Endothelial cell (in vitro differentiated cells): Measurements from ENCODE around the gene MAML2. TPM values are rescaled to one million over a fixed set of nuclear protein-coding genes. Genes with fewer than 3 reads are reported as not detected.

Source experiments
- DNase-seq: peaks from one replicate; pipeline ENCODE4 v3.0.0; 2021; ENCODE audit warnings: low spot score
- H3K27ac Mint-ChIP-seq: one replicate; pipeline ENCODE4 v1.8.0; 2021; ENCODE audit warnings: mixed read lengths, inconsistent platforms; ENCODE audit not compliant: unreplicated experiment
- H3K27me3 Mint-ChIP-seq: one replicate; pipeline ENCODE4 v1.8.0; 2021; ENCODE audit warnings: mild to moderate bottlenecking, moderate library complexity, mixed read lengths, inconsistent platforms; ENCODE audit not compliant: unreplicated experiment
- H3K36me3 Mint-ChIP-seq: one replicate; pipeline ENCODE4 v1.8.0; 2021; ENCODE audit warnings: mild to moderate bottlenecking, low read depth, mixed read lengths, inconsistent platforms; ENCODE audit not compliant: unreplicated experiment
- H3K4me1 Mint-ChIP-seq: one replicate; pipeline ENCODE4 v1.8.0; 2021; ENCODE audit warnings: mild to moderate bottlenecking, mixed read lengths, inconsistent platforms; ENCODE audit not compliant: unreplicated experiment
- H3K4me3 Mint-ChIP-seq: one replicate; pipeline ENCODE4 v1.8.0; 2021; ENCODE audit warnings: mild to moderate bottlenecking, mixed read lengths, inconsistent platforms; ENCODE audit not compliant: unreplicated experiment
- H3K9me3 Mint-ChIP-seq: one replicate; pipeline ENCODE4 v1.8.0; 2021; ENCODE audit warnings: mixed read lengths, inconsistent platforms; ENCODE audit not compliant: unreplicated experiment
- CTCF ChIP-seq: fragments of 200-600 bp; sonication (generic); IDR thresholded peaks from one replicate; pipeline ENCODE4 v1.5.0; 2021; ENCODE audit warnings: antibody characterized with exemption; ENCODE audit not compliant: unreplicated experiment
- total RNA-seq: library from RNA; stranded (reverse); fragmentation: NEBNext Ultra II Directional; extraction: Animal tissue kit (Norgen Biotek cat#: 25700); gene quantifications from one replicate; pipeline ENCODE4 v1.2.1, GENCODE V29; 2021; ENCODE audit not compliant: unreplicated experiment

MAML2 gene
- total RNA-seq, 1 donor from 2014 or later, result 6.2 TPM

GRCh38 chr11:96136613-96137298, 206.2 kb downstream of the MAML2 start:
- H3K4me3 Mint-ChIP-seq, result no peak overlapping the region
- no peaks in the 10 kb centered on the region for H3K36me3 Mint-ChIP-seq
- H3K9me3 Mint-ChIP-seq, result no peaks in the 10 kb centered on the region
- H3K4me1 Mint-ChIP-seq, result peaks cover 14% of the 10 kb centered on the region
- H3K27me3 Mint-ChIP-seq, result no peaks in the 10 kb centered on the region
- no peak for DNase-seq
- H3K27ac Mint-ChIP-seq, result peak overlapping the region; percentile 62
- no peak for TF ChIP-seq CTCF

- H3K4me1 Mint-ChIP-seq, result peaks cover 14% of the 10 kb centered on the region
- no peaks in the 10 kb centered on the region for H3K36me3 Mint-ChIP-seq
- no peak overlapping the region for H3K27ac Mint-ChIP-seq
- H3K4me3 Mint-ChIP-seq, result no peak overlapping the region
- no peaks in the 10 kb centered on the region for H3K27me3 Mint-ChIP-seq
- no peak for TF ChIP-seq CTCF
- H3K9me3 Mint-ChIP-seq, result no peaks in the 10 kb centered on the region
- DNase-seq, result no peak
These were observed 208.4 kb downstream of the MAML2 start for GRCh38 chr11:96134602-96135001.

- no peaks in the 10 kb centered on the region for H3K9me3 Mint-ChIP-seq
- H3K36me3 Mint-ChIP-seq, result no peaks in the 10 kb centered on the region
- no peak overlapping the region for H3K27ac Mint-ChIP-seq
- H3K4me3 Mint-ChIP-seq, result no peak overlapping the region
- peaks cover 13% of the 10 kb centered on the region for H3K4me1 Mint-ChIP-seq
- no peak for TF ChIP-seq CTCF
- no peaks in the 10 kb centered on the region for H3K27me3 Mint-ChIP-seq
- no peak for DNase-seq
These were observed 210.6 kb downstream of the MAML2 start for GRCh38 chr11:96132437-96132836.

- no peak for TF ChIP-seq CTCF
- no peak for DNase-seq
- Mint-ChIP-seq H3K27me3 (no peaks in the 10 kb centered on the region), H3K27ac (no peak overlapping the region), H3K4me3 (no peak overlapping the region), H3K9me3 (no peaks in the 10 kb centered on the region), H3K4me1 (no peaks in the 10 kb centered on the region), H3K36me3 (no peaks in the 10 kb centered on the region)
These were observed 212.9 kb downstream of the MAML2 start for GRCh38 chr11:96130061-96130620.

GRCh38 chr11:96127596-96127959, 215.4 kb downstream of the MAML2 start:
- no peak for TF ChIP-seq CTCF
- DNase-seq, result no peak
- no peak overlapping the region for H3K4me3 Mint-ChIP-seq
- H3K36me3 Mint-ChIP-seq, result no peaks in the 10 kb centered on the region
- no peaks in the 10 kb centered on the region for H3K9me3 Mint-ChIP-seq
- H3K27ac Mint-ChIP-seq, result no peak overlapping the region
- no peaks in the 10 kb centered on the region for H3K4me1 Mint-ChIP-seq
- H3K27me3 Mint-ChIP-seq, result no peaks in the 10 kb centered on the region
